ENCODE measurements around the gene PTPRT.

The PTPRT gene

GRCh38 chr20:43189554-43190331 is at the start of gene PTPRT:
PTPRT (minus strand) TSS chr20:43189906; CDS start chr20:43189733, 173 bp downstream.
- no peak for DNase-seq

DNA sequence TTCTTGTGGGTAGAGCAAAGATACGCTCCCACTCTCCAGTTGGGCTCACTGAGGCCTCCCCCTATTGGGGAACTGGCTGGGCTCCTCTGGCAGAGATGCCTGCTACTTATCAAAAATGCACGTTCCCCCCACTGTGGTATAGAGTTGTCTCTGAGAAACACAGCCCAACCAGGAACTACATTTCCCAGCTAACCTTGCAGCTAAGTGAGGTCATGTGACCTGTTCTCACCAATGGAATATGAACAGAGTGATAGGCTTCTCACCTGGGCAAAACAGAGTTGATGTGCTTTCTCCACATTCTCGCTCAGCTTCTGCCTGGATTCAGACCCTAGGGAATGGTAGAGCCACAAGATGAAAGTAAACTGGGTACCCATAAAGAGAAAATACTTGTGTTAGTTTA is 49.1 kb upstream of the PTPRT start:
- no peak for DNase-seq

DNA sequence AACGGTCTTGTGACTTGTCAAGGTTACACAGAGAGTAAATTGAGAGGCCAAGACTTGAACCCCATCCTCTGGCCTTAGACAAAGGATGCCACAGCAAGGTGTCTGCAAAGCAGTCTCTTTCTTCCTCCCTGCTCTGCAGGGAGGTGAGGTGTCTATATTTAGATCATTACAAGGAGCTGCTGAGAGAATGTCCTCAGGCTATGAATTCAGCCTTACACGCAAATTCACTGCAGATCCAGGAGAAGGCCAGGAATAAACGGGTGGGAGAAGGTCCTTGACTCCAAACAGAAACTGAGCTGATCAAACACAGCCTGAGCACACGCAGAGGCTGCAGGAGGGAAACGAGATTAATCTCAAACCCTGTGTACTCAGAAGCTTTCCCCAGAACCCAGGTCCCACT is 48.6 kb upstream of the PTPRT start:
- no peak for DNase-seq

- no peak for DNase-seq
These were observed 48.0 kb upstream of the PTPRT start for GRCh38 chr20:43237651-43238168.

GRCh38 chr20:43235998-43236397 is 46.3 kb upstream of the PTPRT start:
- DNase-seq: no peak

GRCh38 chr20:43231829-43232228 is 42.1 kb upstream of the PTPRT start:
- DNase-seq: no peak

DNA sequence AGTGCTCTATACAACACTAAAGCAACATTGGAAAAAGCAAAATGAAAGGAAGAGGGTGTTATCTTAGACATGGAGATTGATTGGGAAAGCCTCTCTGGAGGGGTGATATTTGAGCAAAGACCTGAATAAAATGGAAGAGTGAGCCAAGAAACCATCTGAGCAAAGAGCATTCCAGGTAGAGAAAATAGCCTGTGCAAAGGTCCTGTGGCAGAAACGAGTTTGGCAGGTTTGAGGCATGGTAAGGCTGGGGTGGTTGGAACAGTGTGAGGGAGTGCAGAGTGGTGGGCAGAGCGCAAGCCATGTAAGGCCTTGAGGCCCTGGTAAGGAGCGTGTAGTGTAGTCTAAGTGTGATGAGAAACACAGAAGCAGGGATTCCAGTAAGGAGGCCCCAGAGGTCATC is 40.0 kb upstream of the PTPRT start:
- no peak for DNase-seq

- no peak for DNase-seq
These were observed 30.9 kb upstream of the PTPRT start for GRCh38 chr20:43220612-43221011.

- no peak for DNase-seq
These were observed 21.2 kb upstream of the PTPRT start for GRCh38 chr20:43210901-43211300.

- no peak for DNase-seq
These were observed 20.1 kb upstream of the PTPRT start for GRCh38 chr20:43209831-43210230.

GRCh38 chr20:43205699-43206098 is 16.0 kb upstream of the PTPRT start:
- no peak for DNase-seq

DNA sequence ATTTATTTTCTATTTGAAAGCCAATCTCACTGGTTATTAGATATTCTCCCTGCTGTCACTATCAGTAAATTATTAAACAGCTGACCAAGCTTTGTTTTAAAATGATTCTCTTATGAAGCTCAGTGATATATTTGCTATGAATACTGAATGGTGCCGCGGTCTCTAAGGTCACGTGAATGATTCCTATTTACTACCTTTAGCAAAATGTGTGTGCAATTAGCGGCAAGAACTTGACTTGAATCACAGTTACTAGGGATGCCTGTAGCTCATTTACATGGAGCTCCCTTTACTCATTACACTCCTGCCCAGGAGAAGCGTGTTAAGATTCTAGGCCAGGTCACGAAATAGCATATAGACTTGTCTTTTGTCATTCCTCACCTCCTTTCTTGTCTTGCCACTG is 12.4 kb upstream of the PTPRT start:
- DNase-seq: no peak

DNA sequence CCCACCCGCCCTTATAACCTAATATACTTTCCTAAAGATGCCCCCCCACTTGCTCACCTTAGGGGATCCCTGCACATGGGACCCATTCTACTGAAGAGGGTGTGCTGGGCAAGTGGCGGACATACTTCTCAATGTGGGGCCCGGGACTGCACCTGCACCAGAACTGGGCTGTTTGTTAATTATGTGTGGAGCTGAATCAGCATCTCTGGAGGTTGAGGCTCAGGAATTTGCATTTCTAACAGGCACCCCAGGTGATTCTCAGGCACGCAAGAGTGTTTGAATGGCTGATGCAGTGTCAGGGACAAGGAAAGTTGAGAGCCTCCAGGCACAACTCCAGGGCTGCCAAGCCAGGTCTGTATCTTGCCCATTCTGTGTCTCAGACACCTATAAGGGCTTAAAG is 8.9 kb upstream of the PTPRT start:
- no peak for DNase-seq

- no peak for DNase-seq
These were observed 6.5 kb upstream of the PTPRT start for GRCh38 chr20:43196243-43196642.

DNA sequence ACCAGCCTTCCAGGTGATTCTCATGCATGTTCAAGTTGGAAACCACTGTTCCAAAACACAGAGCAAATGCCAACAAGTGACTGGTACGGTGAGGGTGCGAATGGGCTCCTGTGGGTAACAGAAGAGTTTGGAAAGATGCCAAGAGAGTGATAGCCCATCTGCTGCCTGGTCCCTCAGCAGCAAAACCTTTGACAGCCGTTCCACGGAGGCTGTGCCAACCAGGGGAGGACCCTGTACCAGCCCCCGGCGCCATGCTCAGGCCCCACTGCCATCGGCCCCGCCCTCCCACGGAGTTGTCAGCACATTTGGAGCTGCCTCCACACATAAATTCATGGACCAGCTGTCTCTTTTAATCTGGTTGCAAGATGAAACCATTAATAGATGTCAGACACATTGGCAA is 4.4 kb upstream of the PTPRT start:
- no peak for DNase-seq

GRCh38 chr20:43193443-43193842 is 3.7 kb upstream of the PTPRT start:
- DNase-seq: no peak

GRCh38 chr20:43191946-43192863 is 2.5 kb upstream of the PTPRT start:
- DNase-seq: no peak

DNA sequence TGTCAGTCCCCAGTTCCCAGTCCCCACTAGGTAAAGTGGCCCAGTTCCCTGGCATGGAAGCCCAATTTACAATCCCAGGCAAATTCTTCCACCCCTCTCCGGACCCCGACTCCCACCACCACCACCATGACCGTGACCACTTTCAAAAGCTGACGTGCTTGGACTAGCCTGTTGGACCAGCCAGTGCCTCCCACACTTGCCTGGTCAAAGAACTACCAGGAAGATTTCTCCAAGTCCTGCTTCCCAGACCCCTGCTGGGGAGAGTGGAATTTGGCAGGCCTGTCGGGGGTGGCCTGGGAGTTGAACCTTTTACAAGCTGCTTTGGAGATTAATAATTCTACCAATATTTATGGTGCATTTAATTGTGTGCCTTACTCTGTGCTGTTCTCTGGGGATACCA is 1.4 kb upstream of the PTPRT start:
- DNase-seq: no peak

DNA sequence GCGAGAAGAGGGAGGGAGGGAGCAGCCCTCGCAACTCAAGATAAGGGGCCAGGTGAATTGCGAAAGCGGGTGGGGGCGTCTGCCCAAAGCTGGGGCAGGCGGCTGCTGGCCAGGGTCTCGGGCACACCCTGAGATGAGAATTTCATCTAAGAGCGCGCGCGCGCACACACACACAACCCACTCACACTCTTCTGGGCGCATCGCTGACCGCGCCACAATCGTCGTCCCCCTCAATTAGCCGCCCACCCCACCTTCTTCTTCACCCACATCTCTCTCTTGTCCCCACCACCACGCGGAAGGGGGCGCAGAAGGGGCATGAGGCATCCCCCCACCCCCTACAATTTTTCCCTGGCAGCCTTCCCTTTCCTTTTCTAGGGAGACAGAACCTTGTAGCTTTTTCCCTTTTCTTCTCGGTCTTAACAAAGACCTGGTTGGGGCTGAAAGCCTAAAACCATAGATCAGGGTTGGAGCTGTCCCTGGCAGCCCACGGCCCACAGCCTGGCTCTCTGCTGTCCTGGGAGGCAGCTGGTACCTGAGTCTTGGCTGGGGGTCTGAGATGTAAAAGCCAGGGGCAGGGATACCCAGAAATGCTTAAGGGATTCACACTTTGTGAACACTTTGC is 737 bp upstream of the PTPRT start:
- no peak for DNase-seq

GRCh38 chr20:43188861-43189553 is 699 bp downstream of the PTPRT start:
- DNase-seq: no peak

DNA sequence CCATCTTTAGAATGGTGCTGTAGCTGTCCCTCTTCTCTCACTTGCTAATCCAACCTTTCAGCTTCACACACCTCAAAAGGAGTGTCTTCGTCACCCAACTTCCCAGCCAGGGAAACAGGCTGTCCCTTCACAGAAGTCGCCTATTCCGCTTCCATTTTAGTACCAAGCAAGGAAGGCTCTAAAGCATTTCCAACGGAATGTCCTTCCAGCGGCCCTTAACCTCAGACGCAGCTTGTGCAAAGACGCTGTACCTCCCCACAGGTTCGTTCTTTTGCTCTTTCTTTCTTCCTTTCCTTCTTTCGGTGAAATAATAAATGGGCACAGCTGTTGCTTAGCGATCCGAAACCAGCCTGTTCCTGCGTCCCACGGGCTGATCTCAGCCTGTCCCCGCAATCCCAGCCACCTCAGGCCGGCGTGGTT is 1.5 kb downstream of the PTPRT start:
- no peak for DNase-seq

DNA sequence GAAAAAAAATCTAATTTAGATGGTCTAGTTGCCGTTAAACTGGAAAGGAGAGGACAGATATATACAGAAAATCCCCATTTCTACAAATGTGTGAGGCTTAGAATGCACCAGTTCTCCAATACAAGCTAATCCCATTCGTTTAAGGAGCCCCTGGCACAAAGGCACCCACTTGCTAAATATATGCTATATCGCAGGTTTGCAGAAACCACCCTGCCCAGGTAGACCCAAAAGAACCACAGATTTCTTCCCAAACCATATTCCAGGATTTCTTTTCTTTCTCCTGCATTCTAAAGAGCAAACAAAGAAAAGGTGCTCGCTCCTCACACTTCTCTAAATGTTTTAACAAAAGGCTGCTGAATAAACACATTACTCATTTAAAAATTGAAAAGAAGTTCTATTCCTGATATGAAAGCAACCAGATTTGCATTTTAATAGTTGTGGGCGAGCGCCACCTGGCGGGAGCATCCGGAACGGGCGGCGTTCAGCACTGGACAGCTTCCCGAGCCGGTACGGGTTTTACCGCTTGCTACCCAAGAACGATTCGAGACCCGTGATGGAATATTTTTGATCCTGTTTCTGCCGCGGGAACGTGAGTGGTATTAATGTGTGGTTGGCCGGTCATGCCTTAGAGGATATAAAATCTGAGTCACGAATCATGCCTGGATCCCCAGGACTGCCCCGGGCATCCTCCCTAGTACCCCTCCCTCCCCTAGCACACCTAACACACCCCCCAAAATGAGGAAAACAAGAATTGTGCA is 2.1 kb downstream of the PTPRT start:
- peak; percentile 58 for DNase-seq
